H9 (cell line): ENCODE data around the gene ZC3H12C. TPM values are rescaled to one million over a fixed set of nuclear protein-coding genes. Genes with fewer than 3 reads are reported as not detected.

Experiments used
- DNase-seq: peaks from one replicate; pipeline ENCODE4 v3.0.0-alpha.2; 2017
- H2AFZ ChIP-seq: one replicate; pipeline ENCODE4 v1.6.1; 2013; ENCODE audit warnings: mild to moderate bottlenecking, low read length, control low read depth, moderate library complexity
- H2AK5ac ChIP-seq: 2 replicates; pipeline ENCODE4 v1.6.1; 2013; ENCODE audit warnings: low read length, control low read depth, mixed read lengths; ENCODE audit not compliant: insufficient read length
- H2BK120ac ChIP-seq: one replicate; pipeline ENCODE4 v1.6.1; 2013; ENCODE audit warnings: low read depth, mild to moderate bottlenecking, low read length, control low read depth, inconsistent platforms; ENCODE audit not compliant: poor library complexity, severe bottlenecking
- H2BK12ac ChIP-seq: 2 replicates; pipeline ENCODE4 v1.6.1; 2013; ENCODE audit warnings: low read length, control low read depth, mixed read lengths, low read depth; ENCODE audit not compliant: insufficient read length
- H2BK15ac ChIP-seq: 2 replicates; pipeline ENCODE4 v1.6.1; 2013; ENCODE audit warnings: low read depth, low read length, control low read depth
- H2BK20ac ChIP-seq: one replicate; pipeline ENCODE4 v1.6.1; 2013; ENCODE audit warnings: low read depth, mild to moderate bottlenecking, low read length, control low read depth, inconsistent platforms; ENCODE audit not compliant: poor library complexity, severe bottlenecking
- H2BK5ac ChIP-seq: 2 replicates; pipeline ENCODE4 v1.6.1; 2013; ENCODE audit warnings: low read length, control low read depth, mixed read lengths; ENCODE audit not compliant: insufficient read length
- H3K14ac ChIP-seq: 2 replicates; pipeline ENCODE4 v1.6.1; 2013; ENCODE audit warnings: low read length, control low read depth; ENCODE audit not compliant: insufficient read depth
- H3K18ac ChIP-seq: 2 replicates; pipeline ENCODE4 v1.6.1; 2013; ENCODE audit warnings: low read depth, mild to moderate bottlenecking, mixed read lengths, low read length, control low read depth; ENCODE audit not compliant: insufficient read length
- H3K23ac ChIP-seq: 2 replicates; pipeline ENCODE4 v1.6.1; 2013; ENCODE audit warnings: low read length, control low read depth, mixed read lengths, low read depth; ENCODE audit not compliant: insufficient read length
- H3K23me2 ChIP-seq: 2 replicates; pipeline ENCODE4 v1.6.1; 2013; ENCODE audit warnings: low read depth, mild to moderate bottlenecking, mixed read lengths, low read length, control low read depth; ENCODE audit not compliant: insufficient read length, poor library complexity, severe bottlenecking
- H3K27ac ChIP-seq: 2 replicates; pipeline ENCODE4 v1.5.1; 2013; ENCODE audit warnings: low read length, control low read depth, mixed read lengths, low read depth; ENCODE audit not compliant: insufficient read length
- H3K27me3 ChIP-seq: 2 replicates; pipeline ENCODE4 v1.6.1; 2013; ENCODE audit warnings: low read length, control low read depth, inconsistent platforms; ENCODE audit not compliant: insufficient read depth
- H3K4ac ChIP-seq: 2 replicates; pipeline ENCODE4 v1.6.1; 2013; ENCODE audit warnings: low read depth, mild to moderate bottlenecking, control low read depth, inconsistent platforms, low read length, moderate library complexity
- H3K4me1 ChIP-seq: 2 replicates; pipeline ENCODE4 v1.6.1; 2013; ENCODE audit warnings: low read length, control low read depth, inconsistent platforms; ENCODE audit not compliant: insufficient read depth
- H3K4me2 ChIP-seq: 2 replicates; pipeline ENCODE4 v1.6.1; 2013; ENCODE audit warnings: low read length, control low read depth, mixed read lengths; ENCODE audit not compliant: insufficient read length, insufficient read depth
- H3K56ac ChIP-seq: 2 replicates; pipeline ENCODE4 v1.6.1; 2013; ENCODE audit warnings: low read depth, mild to moderate bottlenecking, mixed read lengths, low read length, control low read depth; ENCODE audit not compliant: insufficient read length
- H3K79me1 ChIP-seq: 2 replicates; pipeline ENCODE4 v1.6.1; 2013; ENCODE audit warnings: low read depth, mild to moderate bottlenecking, moderate library complexity, low read length, control low read depth, inconsistent platforms; ENCODE audit not compliant: insufficient read depth, poor library complexity, severe bottlenecking
- H3K79me2 ChIP-seq: 2 replicates; pipeline ENCODE4 v1.6.1; 2013; ENCODE audit warnings: low read length, control low read depth, inconsistent platforms; ENCODE audit not compliant: insufficient read depth
- H3K9ac ChIP-seq: 2 replicates; pipeline ENCODE4 v1.6.1; 2013; ENCODE audit warnings: low read length, control low read depth, mixed read lengths; ENCODE audit not compliant: insufficient read length; ENCODE audit errors: extremely low read depth
- H3K9me3 ChIP-seq: one replicate; pipeline ENCODE4 v1.6.1; 2013; ENCODE audit warnings: low read depth, low read length, inconsistent platforms; ENCODE audit not compliant: control insufficient read depth
- H3T11ph ChIP-seq: one replicate; pipeline ENCODE4 v1.6.1; 2013; ENCODE audit warnings: mild to moderate bottlenecking, low read length, control low read depth, inconsistent platforms
- H4K20me1 ChIP-seq: one replicate; pipeline ENCODE4 v1.6.1; 2013; ENCODE audit not compliant: control insufficient read depth, insufficient read length, insufficient read depth
- H4K5ac ChIP-seq: 2 replicates; pipeline ENCODE4 v1.6.1; 2013; ENCODE audit warnings: low read depth, mild to moderate bottlenecking, mixed read lengths, low read length, control low read depth; ENCODE audit not compliant: insufficient read length
- H4K8ac ChIP-seq: replicated peaks from 2 replicates; pipeline ENCODE4 v1.6.1; 2013; ENCODE audit warnings: low read length, control low read depth, mixed read lengths, low read depth; ENCODE audit not compliant: insufficient read length
- H4K91ac ChIP-seq: 2 replicates; pipeline ENCODE4 v1.6.1; 2013; ENCODE audit warnings: low read depth, mild to moderate bottlenecking, moderate library complexity, mixed read lengths, low read length, control low read depth; ENCODE audit not compliant: insufficient read length
- H3K27ac Mint-ChIP-seq, 3 experiments: 2 replicates in 2 of 3; 3 replicates in 1 of 3; pipeline ENCODE4 v1.8.0; 2020 to 2021; ENCODE audit warnings: mixed read lengths in 3 of 3, mild to moderate bottlenecking in 1 of 3, moderate library complexity in 1 of 3
- H3K27me3 Mint-ChIP-seq: 2 replicates; pipeline ENCODE4 v1.8.0; 2021; ENCODE audit warnings: low read depth, mild to moderate bottlenecking, moderate library complexity, mixed read lengths
- H3K36me3 Mint-ChIP-seq, 3 experiments: 2 replicates in 2 of 3; 3 replicates in 1 of 3; pipeline ENCODE4 v1.8.0; 2020 to 2021; ENCODE audit warnings: low read depth in 3 of 3, mixed read lengths in 3 of 3; ENCODE audit not compliant: insufficient read depth in 1 of 3
- H3K4me1 Mint-ChIP-seq, 2 experiments: 2 replicates each; pipeline ENCODE4 v1.8.0; 2020; ENCODE audit warnings: mixed read lengths in 2 of 2
- H3K4me3 Mint-ChIP-seq, 2 experiments: 2 replicates in 1 of 2; 3 replicates in 1 of 2; pipeline ENCODE4 v1.8.0; 2020 to 2021; ENCODE audit warnings: mild to moderate bottlenecking in 2 of 2, mixed read lengths in 2 of 2, moderate library complexity in 1 of 2
- H3K9me3 Mint-ChIP-seq, 2 experiments: 2 replicates in 1 of 2; 3 replicates in 1 of 2; pipeline ENCODE4 v1.8.0; 2020; ENCODE audit warnings: mild to moderate bottlenecking in 2 of 2, mixed read lengths in 2 of 2, moderate library complexity in 1 of 2
- total RNA-seq: library from RNA; stranded (reverse); gene quantifications from 2 replicates; pipeline ENCODE4 v1.2.1, GENCODE V29; 2021
- TF ChIP-seq, protein P1 (sequence below): fragments of 200-600 bp; sonication (generic); conservative IDR thresholded peaks from 3 replicates; pipeline ENCODE4 v1.8.0; 2021; ENCODE audit warnings: antibody characterized with exemption, mild to moderate bottlenecking

ZC3H12C gene
- total RNA-seq, 1 experiment from 2014 or later, result 4.8 TPM

DNA sequence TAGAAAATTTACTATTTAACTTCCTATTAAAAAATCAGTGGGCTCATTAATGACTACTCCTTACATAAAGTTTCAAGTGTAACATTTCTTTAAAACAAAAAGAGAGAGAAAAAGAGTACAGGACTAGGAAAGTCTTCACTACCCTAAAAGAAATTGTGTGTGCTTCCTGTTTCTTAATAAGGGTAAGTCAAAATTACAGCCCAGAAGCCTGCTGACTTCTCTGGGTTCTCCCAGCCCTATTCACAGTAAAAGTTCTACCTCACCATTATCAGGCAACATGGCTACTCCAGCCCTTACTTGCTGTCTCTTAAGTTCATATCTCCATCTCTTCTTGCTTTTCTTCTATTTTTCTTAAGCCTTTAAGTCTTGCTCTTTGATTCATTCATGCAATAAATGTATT lies 20.3 kb upstream of the ZC3H12C start:
- no peak overlapping the region for H3K23ac ChIP-seq
- Mint-ChIP-seq H3K27me3 (no peaks in the 10 kb centered on the region), H3K9me3 (no peaks in the 10 kb centered on the region), H3K4me1 (peaks cover 31 to 33% of the 10 kb centered on the region in 2 experiments), H3K36me3 (peaks cover 0 to 4% (median 0%) of the 10 kb centered on the region in 3 experiments; a peak in 1 of 7 replicates), H3K27ac (no peak overlapping the region), H3K4me3 (no peak overlapping the region)
- no peaks in the 10 kb centered on the region for H3K27me3 ChIP-seq
- no peak overlapping the region for H2BK12ac ChIP-seq
- H2BK120ac ChIP-seq, result no peak overlapping the region
- no peak overlapping the region for H3K56ac ChIP-seq
- H4K91ac ChIP-seq, result no peak overlapping the region
- H3K27ac ChIP-seq, result no peak overlapping the region
- no peak overlapping the region for H2AFZ ChIP-seq
- H4K5ac ChIP-seq, result no peak overlapping the region
- no peak for DNase-seq
- H3K23me2 ChIP-seq, result no peaks in the 10 kb centered on the region
- H2BK20ac ChIP-seq, result no peak overlapping the region
- peaks cover 10% of the 10 kb centered on the region; the same call in 1 of the 2 replicates for H3K4me1 ChIP-seq
- H2BK15ac ChIP-seq, result no peak overlapping the region
- H3K79me2 ChIP-seq, result no peaks in the 10 kb centered on the region
- H3K4ac ChIP-seq, result no peak overlapping the region
- no peak overlapping the region for H2AK5ac ChIP-seq
- no peak overlapping the region for H2BK5ac ChIP-seq
- H3K18ac ChIP-seq, result no peak overlapping the region
- no peaks in the 10 kb centered on the region for H3K79me1 ChIP-seq
- no peaks in the 10 kb centered on the region for H4K20me1 ChIP-seq
- no peak overlapping the region for H3K14ac ChIP-seq
- no peak overlapping the region for H3T11ph ChIP-seq
- H3K9ac ChIP-seq, result no peak overlapping the region
- H3K4me2 ChIP-seq, result no peak overlapping the region
- no peak overlapping the region for H4K8ac ChIP-seq
- TF ChIP-seq, protein P1, sequence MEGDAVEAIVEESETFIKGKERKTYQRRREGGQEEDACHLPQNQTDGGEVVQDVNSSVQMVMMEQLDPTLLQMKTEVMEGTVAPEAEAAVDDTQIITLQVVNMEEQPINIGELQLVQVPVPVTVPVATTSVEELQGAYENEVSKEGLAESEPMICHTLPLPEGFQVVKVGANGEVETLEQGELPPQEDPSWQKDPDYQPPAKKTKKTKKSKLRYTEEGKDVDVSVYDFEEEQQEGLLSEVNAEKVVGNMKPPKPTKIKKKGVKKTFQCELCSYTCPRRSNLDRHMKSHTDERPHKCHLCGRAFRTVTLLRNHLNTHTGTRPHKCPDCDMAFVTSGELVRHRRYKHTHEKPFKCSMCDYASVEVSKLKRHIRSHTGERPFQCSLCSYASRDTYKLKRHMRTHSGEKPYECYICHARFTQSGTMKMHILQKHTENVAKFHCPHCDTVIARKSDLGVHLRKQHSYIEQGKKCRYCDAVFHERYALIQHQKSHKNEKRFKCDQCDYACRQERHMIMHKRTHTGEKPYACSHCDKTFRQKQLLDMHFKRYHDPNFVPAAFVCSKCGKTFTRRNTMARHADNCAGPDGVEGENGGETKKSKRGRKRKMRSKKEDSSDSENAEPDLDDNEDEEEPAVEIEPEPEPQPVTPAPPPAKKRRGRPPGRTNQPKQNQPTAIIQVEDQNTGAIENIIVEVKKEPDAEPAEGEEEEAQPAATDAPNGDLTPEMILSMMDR, result no peak
- no peaks in the 10 kb centered on the region for H3K9me3 ChIP-seq
